Transverse colon (tissue), 4 donors: ENCODE measurements around the gene POLR3A. TPM values are rescaled to one million over a fixed set of nuclear protein-coding genes. Genes with fewer than 3 reads are reported as not detected.

Source experiments
- DNase-seq: peaks from one replicate; pipeline ENCODE4 v3.0.0-alpha.2; 2019
- H3K27ac ChIP-seq, 4 donors: fragments of 200-600 bp; sonication (generic); 2 replicates each; pipeline ENCODE4 v1.5.1; 2016 to 2018; ENCODE audit warnings: inconsistent platforms in 4 of 4
- H3K27me3 ChIP-seq: fragments of 200-600 bp; sonication (generic); 2 replicates; pipeline ENCODE4 v1.5.1; 2017; ENCODE audit warnings: inconsistent platforms
- H3K36me3 ChIP-seq, 4 donors: fragments of 200-600 bp; sonication (generic); 2 replicates each; pipeline ENCODE4 v1.5.1; 2017 to 2019; ENCODE audit warnings: inconsistent platforms in 4 of 4
- H3K4me1 ChIP-seq, 4 donors: fragments of 200-600 bp; sonication (generic); 2 replicates each; pipeline ENCODE4 v1.5.1; 2017 to 2020; ENCODE audit warnings: inconsistent platforms in 4 of 4
- H3K4me3 ChIP-seq, 4 donors: fragments of 200-600 bp; sonication (generic); 1 replicate in 1 of 4; 2 replicates in 3 of 4; pipeline versions ENCODE4 v1.5.1 to v1.6.1; 2017 to 2019; ENCODE audit warnings: inconsistent platforms in 4 of 4
- H3K9me3 ChIP-seq, 2 donors: fragments of 200-600 bp; sonication (generic); 2 replicates each; pipeline ENCODE4 v1.5.1; 2017 to 2019; ENCODE audit warnings: inconsistent platforms in 2 of 2
- EP300 ChIP-seq: sonication (generic); formaldehyde crosslinking; IDR thresholded peaks from one replicate; pipeline ENCODE4 v1.6.1; 2017; ENCODE audit warnings: antibody characterized with exemption, low read depth
- POLR2A ChIP-seq: fragments of 450-650 bp; IDR thresholded peaks from one replicate; pipeline ENCODE4 v1.6.1; 2016; ENCODE audit warnings: antibody characterized with exemption, mild to moderate bottlenecking, moderate library complexity
- POLR2AphosphoS5 ChIP-seq, 3 donors: sonication (generic); formaldehyde crosslinking; IDR thresholded peaks; one replicate each; pipeline ENCODE4 v1.6.1; 2016; ENCODE audit warnings: antibody characterized with exemption in 3 of 3
- WGBS, 2 donors: methylation state at CpG; one replicate each; pipeline ENCODE4 v1.1.5; 2018; ENCODE audit warnings: low coverage in 1 of 2; 5-methylcytosine and 5-hydroxymethylcytosine counted together
- in situ Hi-C, 4 donors: fragments of 200-750 bp; cut with MboI; loops; one replicate each; pipeline versions ENCODE4 v1.15.0 to v1.15.1; 2017; ENCODE audit warnings: low sequenced_read_pairs in 3 of 4, low pct_ligation_motif_present in 1 of 4, low pct_unique_long_range_greater_than_20kb in 1 of 4
- intact Hi-C: fragments of 100-400 bp; cut with DNase I; formaldehyde crosslinking; loops from one replicate; pipeline ENCODE4 v1.15.1; 2023; ENCODE audit warnings: low total_unique reads
- total RNA-seq, 4 donors: library from RNA; depleted of rRNA; stranded (reverse); fragments of >200 nt; gene quantifications; one replicate each; pipeline ENCODE4 v1.1.0, GENCODE V29; 2016
- TF ChIP-seq, protein P1 (sequence below), 5 experiments: fragments of 200-600 bp in 3 of 5; fragments of 450-650 bp in 2 of 5; sonication (generic) in 3 of 5; IDR thresholded peaks; 1 replicate in 2 of 5; 2 replicates in 3 of 5; pipeline ENCODE4 v1.5.1; 2016 to 2017; ENCODE audit warnings: antibody characterized with exemption in 5 of 5, inconsistent platforms in 3 of 5, mild to moderate bottlenecking in 2 of 5, moderate library complexity in 1 of 5

POLR3A gene
- total RNA-seq, 4 donors from 2014 or later: 8.0 to 16.8 (median 13.1) TPM

DNA sequence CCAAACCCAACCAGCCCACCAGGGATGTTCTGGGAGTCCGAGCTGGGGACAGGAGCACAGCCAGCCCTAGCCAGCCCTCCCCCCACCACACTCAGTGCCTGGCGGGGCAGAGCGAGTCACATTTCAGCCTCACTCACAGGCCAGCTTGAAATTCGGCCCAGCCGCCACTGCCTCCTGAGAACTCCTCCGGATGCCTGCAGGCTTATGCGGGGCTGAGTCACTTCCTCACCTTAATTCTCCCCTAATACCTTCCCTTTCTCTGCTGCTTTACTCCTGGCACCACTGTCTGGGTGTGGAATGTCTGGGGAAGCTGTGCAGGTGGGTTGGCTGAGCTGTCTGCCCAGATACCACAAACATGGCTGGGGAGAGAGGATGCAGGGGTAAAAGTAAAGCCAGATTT is 80.1 kb downstream of the POLR3A start:
- intact Hi-C loops: no loop called here
- Histone ChIP-seq H3K4me1 (no peaks in the 10 kb centered on the region), H3K36me3 (no peaks in the 10 kb centered on the region), H3K4me3 (no peak overlapping the region), H3K27me3 (no peaks in the 10 kb centered on the region), H3K27ac (no peak overlapping the region), H3K9me3 (peaks cover 6 to 20% of the 10 kb centered on the region in 2 donors)
- in situ Hi-C loops: no loop called here
- 51 to 73% methylated on average over 4 to 6 of the region's 7 CpGs for WGBS, 2 donors
- no peak for DNase-seq
- TF ChIP-seq POLR2A (no peak), EP300 (no peak), POLR2AphosphoS5 (IDR thresholded peaks at IDR 0.05) (no peak)
- TF ChIP-seq, protein P1, sequence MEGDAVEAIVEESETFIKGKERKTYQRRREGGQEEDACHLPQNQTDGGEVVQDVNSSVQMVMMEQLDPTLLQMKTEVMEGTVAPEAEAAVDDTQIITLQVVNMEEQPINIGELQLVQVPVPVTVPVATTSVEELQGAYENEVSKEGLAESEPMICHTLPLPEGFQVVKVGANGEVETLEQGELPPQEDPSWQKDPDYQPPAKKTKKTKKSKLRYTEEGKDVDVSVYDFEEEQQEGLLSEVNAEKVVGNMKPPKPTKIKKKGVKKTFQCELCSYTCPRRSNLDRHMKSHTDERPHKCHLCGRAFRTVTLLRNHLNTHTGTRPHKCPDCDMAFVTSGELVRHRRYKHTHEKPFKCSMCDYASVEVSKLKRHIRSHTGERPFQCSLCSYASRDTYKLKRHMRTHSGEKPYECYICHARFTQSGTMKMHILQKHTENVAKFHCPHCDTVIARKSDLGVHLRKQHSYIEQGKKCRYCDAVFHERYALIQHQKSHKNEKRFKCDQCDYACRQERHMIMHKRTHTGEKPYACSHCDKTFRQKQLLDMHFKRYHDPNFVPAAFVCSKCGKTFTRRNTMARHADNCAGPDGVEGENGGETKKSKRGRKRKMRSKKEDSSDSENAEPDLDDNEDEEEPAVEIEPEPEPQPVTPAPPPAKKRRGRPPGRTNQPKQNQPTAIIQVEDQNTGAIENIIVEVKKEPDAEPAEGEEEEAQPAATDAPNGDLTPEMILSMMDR (IDR thresholded peaks at IDR 0.05): no peak

DNA sequence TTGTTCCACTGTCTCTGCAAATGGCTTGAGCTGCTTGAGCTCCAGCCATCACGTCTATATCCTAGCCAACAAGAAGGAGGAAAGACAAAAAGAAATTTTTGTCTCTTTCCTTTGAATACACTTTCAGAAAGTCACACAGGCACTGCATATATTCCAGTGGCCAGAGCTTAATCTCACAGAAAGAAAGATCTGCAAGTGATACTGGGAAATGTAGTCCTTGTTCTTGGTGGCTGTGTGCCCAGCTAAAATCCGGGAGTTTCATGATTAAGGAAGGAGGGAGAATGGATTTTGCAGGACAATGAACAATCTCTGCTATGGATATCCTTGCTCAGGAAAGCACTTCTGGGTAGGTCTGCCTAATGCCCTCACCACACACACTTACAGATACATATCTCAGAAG is 83.2 kb downstream of the POLR3A start:
- Histone ChIP-seq H3K36me3 (no peaks in the 10 kb centered on the region), H3K4me1 (peaks cover 0 to 6% (median 3%) of the 10 kb centered on the region in 4 donors), H3K27ac (no peak overlapping the region), H3K27me3 (no peaks in the 10 kb centered on the region), H3K9me3 (peaks cover 0 to 7% of the 10 kb centered on the region in 2 donors), H3K4me3 (no peak overlapping the region)
- intact Hi-C loops: no loop called here
- TF ChIP-seq POLR2AphosphoS5 (IDR thresholded peaks at IDR 0.05) (no peak), EP300 (no peak), POLR2A (no peak)
- TF ChIP-seq, protein P1 (IDR thresholded peaks at IDR 0.05): no peak
- no peak for DNase-seq
- in situ Hi-C loops: no loop called here
- 41 to 100% methylated on average over 1 to 2 of the region's 2 CpGs for WGBS, 2 donors

DNA sequence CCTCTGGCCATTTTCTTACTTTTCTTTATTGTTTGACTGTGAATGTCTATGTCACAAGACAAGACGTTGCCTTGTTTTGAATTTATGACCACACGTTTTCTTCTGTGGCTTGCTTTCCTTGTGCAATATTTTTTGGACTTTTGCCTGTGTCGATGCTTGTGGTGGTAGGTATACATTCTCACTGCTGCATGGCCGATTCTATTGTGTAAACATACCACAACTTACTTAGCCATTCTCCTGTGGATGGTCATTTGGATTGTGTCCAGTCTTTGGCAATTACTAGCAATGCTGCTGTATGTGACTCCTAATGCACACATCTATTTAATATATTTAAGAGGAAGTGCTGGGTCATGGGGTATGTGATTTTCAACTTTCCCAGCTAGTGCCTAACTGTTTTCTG is 84.8 kb downstream of the POLR3A start:
- Histone ChIP-seq H3K27me3 (no peaks in the 10 kb centered on the region), H3K27ac (no peak overlapping the region), H3K36me3 (no peaks in the 10 kb centered on the region), H3K4me1 (peaks cover 0 to 11% (median 8%) of the 10 kb centered on the region in 4 donors), H3K9me3 (no peaks in the 10 kb centered on the region), H3K4me3 (no peak overlapping the region)
- no peak for DNase-seq
- TF ChIP-seq EP300: no peak
- TF ChIP-seq POLR2AphosphoS5 (IDR thresholded peaks at IDR 0.05): no peak
- TF ChIP-seq POLR2A: no peak
- TF ChIP-seq, protein P1 (IDR thresholded peaks at IDR 0.05): no peak
- intact Hi-C loops: no loop called here
- 26 to 27% methylated on average over 3 to 4 of the region's 4 CpGs for WGBS, 2 donors
- in situ Hi-C loops: no loop called here

DNA sequence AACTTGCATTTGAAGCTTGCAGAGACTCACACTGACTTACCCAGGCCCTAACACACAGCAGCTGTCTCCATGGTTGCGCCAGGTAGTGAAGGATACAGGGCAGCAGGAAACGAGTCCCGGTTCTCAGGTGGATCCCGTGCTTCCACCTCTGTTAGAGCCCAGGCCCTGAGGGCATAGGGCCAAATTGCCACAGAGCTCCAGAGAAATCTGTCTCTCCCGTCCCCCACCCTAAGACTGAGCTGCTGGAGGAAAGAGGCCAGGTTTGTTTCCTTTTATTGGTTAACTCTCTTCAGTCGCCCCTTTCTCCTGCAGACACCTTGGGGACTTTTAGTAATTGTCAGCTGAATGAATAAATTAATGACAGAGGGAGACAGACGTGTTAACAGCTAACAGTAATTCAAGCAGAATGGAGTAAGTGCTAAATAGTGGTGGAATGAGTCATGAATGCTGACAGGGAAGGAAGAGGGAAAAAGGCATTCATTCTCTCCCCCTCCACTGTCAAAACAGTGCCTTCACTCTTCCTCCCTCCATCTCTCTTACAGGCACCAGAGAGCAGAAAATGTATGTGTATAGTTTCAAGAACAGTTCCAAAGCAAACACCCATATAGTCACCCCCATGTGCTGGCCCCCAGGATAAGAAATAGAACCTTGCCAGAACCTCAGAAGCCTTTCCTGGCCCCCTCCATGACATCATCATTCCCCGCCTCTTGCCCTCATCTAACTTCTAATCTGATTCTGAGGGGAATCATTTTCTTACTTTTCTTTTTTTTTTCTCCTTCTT is 86.0 kb downstream of the POLR3A start:
- intact Hi-C loops (no loop called here), in situ Hi-C loops (no loop called here)
- no peak for DNase-seq
- Histone ChIP-seq H3K4me1 (peaks cover 0 to 17% (median 11%) of the 10 kb centered on the region in 4 donors), H3K27me3 (no peaks in the 10 kb centered on the region), H3K27ac (peak overlapping the region in 2 of 4 donors; percentile 26 to 27), H3K4me3 (no peak overlapping the region), H3K36me3 (no peaks in the 10 kb centered on the region), H3K9me3 (no peaks in the 10 kb centered on the region)
- WGBS, 2 donors: 61 to 79% methylated on average over 3 to 8 of the region's 8 CpGs
- no peak for TF ChIP-seq POLR2A
- TF ChIP-seq, protein P1 (IDR thresholded peaks at IDR 0.05): no peak
- TF ChIP-seq POLR2AphosphoS5 (IDR thresholded peaks at IDR 0.05): peak in 2 of 3 donors; percentile 24 to 34
- no peak for TF ChIP-seq EP300
